Nephron (organoid): ENCODE results near the gene NECTIN4.

Source experiments
- H3K27ac Mint-ChIP-seq, 3 experiments: 2 replicates each; pipeline ENCODE4 v1.8.0; 2020; ENCODE audit warnings: mixed read lengths in 3 of 3, mild to moderate bottlenecking in 2 of 3, moderate library complexity in 1 of 3
- H3K27me3 Mint-ChIP-seq: 2 replicates; pipeline ENCODE4 v1.8.0; 2021; ENCODE audit warnings: low read depth, mild to moderate bottlenecking, moderate library complexity, mixed read lengths
- H3K36me3 Mint-ChIP-seq: 2 replicates; pipeline ENCODE4 v1.8.0; 2020; ENCODE audit warnings: low read depth, mixed read lengths
- H3K4me1 Mint-ChIP-seq: 2 replicates; pipeline ENCODE4 v1.8.0; 2020; ENCODE audit warnings: mixed read lengths
- H3K4me3 Mint-ChIP-seq, 3 experiments: 2 replicates each; pipeline ENCODE4 v1.8.0; 2020; ENCODE audit warnings: mild to moderate bottlenecking in 3 of 3, mixed read lengths in 3 of 3, moderate library complexity in 2 of 3
- H3K9me3 Mint-ChIP-seq: 2 replicates; pipeline ENCODE4 v1.8.0; 2020; ENCODE audit warnings: mixed read lengths
- CTCF ChIP-seq, 3 experiments: fragments of 200-600 bp; sonication (generic); IDR thresholded peaks; one replicate each; pipeline ENCODE4 v1.5.0; 2021; ENCODE audit warnings: antibody characterized with exemption in 3 of 3; ENCODE audit not compliant: unreplicated experiment in 3 of 3

The NECTIN4 gene

GRCh38 chr1:161089251-161089924 lies at the start of gene NECTIN4:
Gene NECTIN4, minus strand, starts transcription at chr1:161089558. Its CDS starts 262 bp downstream, at chr1:161089296.
- no peaks in the 10 kb centered on the region for H3K4me1 Mint-ChIP-seq
- peaks cover 14% of the 10 kb centered on the region for H3K27me3 Mint-ChIP-seq
- no peaks in the 10 kb centered on the region for H3K9me3 Mint-ChIP-seq
- no peak for TF ChIP-seq CTCF (IDR thresholded peaks at IDR 0.05; ENCODE audit: unreplicated experiment in 3 of 3)
- H3K4me3 Mint-ChIP-seq, result no peak within 1 kb of the TSS
- no peak within 1 kb of the TSS for H3K27ac Mint-ChIP-seq
- H3K36me3 Mint-ChIP-seq, result no peaks in the 10 kb centered on the region

- Mint-ChIP-seq H3K36me3 (no peaks in the 10 kb centered on the region), H3K27me3 (no peaks in the 10 kb centered on the region), H3K4me1 (peaks cover 31% of the 10 kb centered on the region), H3K9me3 (no peaks in the 10 kb centered on the region), H3K27ac (peak overlapping the region; percentile 31 to 70 (median 39)), H3K4me3 (peak overlapping the region; percentile 23 to 57 (median 26))
- TF ChIP-seq CTCF (IDR thresholded peaks at IDR 0.05; ENCODE audit: unreplicated experiment in 3 of 3), result no peak
Observed at GRCh38 chr1:161138431-161138830, 49.1 kb upstream of the NECTIN4 start.

- Mint-ChIP-seq H3K36me3 (no peaks in the 10 kb centered on the region), H3K27ac (peak overlapping the region; percentile 31 to 70 (median 39)), H3K9me3 (no peaks in the 10 kb centered on the region), H3K27me3 (no peaks in the 10 kb centered on the region), H3K4me1 (peaks cover 31% of the 10 kb centered on the region), H3K4me3 (no peak overlapping the region)
- TF ChIP-seq CTCF (IDR thresholded peaks at IDR 0.05; ENCODE audit: unreplicated experiment in 3 of 3), result no peak
Observed at GRCh38 chr1:161137881-161138280, 48.5 kb upstream of the NECTIN4 start.

- no peaks in the 10 kb centered on the region for H3K27me3 Mint-ChIP-seq
- no peak overlapping the region for H3K27ac Mint-ChIP-seq
- H3K4me1 Mint-ChIP-seq, result peaks cover 44% of the 10 kb centered on the region
- peaks cover 12% of the 10 kb centered on the region for H3K36me3 Mint-ChIP-seq
- H3K4me3 Mint-ChIP-seq, result no peak overlapping the region
- H3K9me3 Mint-ChIP-seq, result no peaks in the 10 kb centered on the region
- TF ChIP-seq CTCF (IDR thresholded peaks at IDR 0.05; ENCODE audit: unreplicated experiment in 3 of 3), result no peak
Observed at GRCh38 chr1:161133220-161133740, 43.9 kb upstream of the NECTIN4 start.

GRCh38 chr1:161132410-161133219 lies 43.3 kb upstream of the NECTIN4 start, which contains the start of gene DEDD:
Gene DEDD, minus strand, starts transcription at chr1:161132667. Its CDS starts 8,205 bp downstream, at chr1:161124462.
- Mint-ChIP-seq H3K36me3 (peaks cover 18% of the 10 kb centered on the region), H3K4me3 (no peak within 1 kb of the TSS), H3K27ac (peak within 1 kb of the TSS in 1 of 3 experiments; percentile 99), H3K9me3 (no peaks in the 10 kb centered on the region), H3K4me1 (peaks cover 43% of the 10 kb centered on the region), H3K27me3 (no peaks in the 10 kb centered on the region)
- no peak for TF ChIP-seq CTCF (IDR thresholded peaks at IDR 0.05; ENCODE audit: unreplicated experiment in 3 of 3)
